Smooth muscle cell (in vitro differentiated cells): ENCODE data around the gene PRR35. TPM values are rescaled to one million over a fixed set of nuclear protein-coding genes. Genes with fewer than 3 reads are reported as not detected.

Experiments used
- DNase-seq: peaks from one replicate; lab custom pipeline; 2025; ENCODE audit not compliant: unreplicated experiment; lab: John Stamatoyannopoulos, UW
- H2AFZ ChIP-seq: fragments of 200-600 bp; sonication (generic); 2 replicates; pipeline ENCODE4 v1.6.0; 2016; ENCODE audit warnings: antibody characterized with exemption, low read depth, mild to moderate bottlenecking
- H3F3A ChIP-seq: fragments of 200-600 bp; sonication (generic); 2 replicates; pipeline ENCODE4 v1.6.0; 2017; ENCODE audit warnings: antibody characterized with exemption, low read depth
- H3K27ac ChIP-seq: fragments of 200-600 bp; sonication (generic); 2 replicates; pipeline ENCODE4 v1.5.1; 2016; ENCODE audit warnings: low read depth, mild to moderate bottlenecking
- H3K27me3 ChIP-seq: fragments of 200-600 bp; sonication (generic); 2 replicates; pipeline ENCODE4 v1.6.1; 2016; ENCODE audit warnings: low read depth, mild to moderate bottlenecking
- H3K36me3 ChIP-seq: fragments of 200-600 bp; sonication (generic); 2 replicates; pipeline ENCODE4 v1.5.1; 2016; ENCODE audit warnings: low read depth
- H3K4me1 ChIP-seq: fragments of 200-600 bp; sonication (generic); 2 replicates; pipeline ENCODE4 v1.5.1; 2016; ENCODE audit warnings: low read depth
- H3K4me2 ChIP-seq: fragments of 200-600 bp; sonication (generic); 2 replicates; pipeline ENCODE4 v1.6.0; 2016; ENCODE audit warnings: mild to moderate bottlenecking
- H3K4me3 ChIP-seq: fragments of 200-600 bp; sonication (generic); 2 replicates; pipeline ENCODE4 v1.5.1; 2016; ENCODE audit warnings: mild to moderate bottlenecking
- H3K79me2 ChIP-seq: fragments of 200-600 bp; sonication (generic); 2 replicates; pipeline ENCODE4 v1.6.0; 2016; ENCODE audit warnings: low read depth, mild to moderate bottlenecking
- H3K9ac ChIP-seq: fragments of 200-600 bp; sonication (generic); 2 replicates; pipeline ENCODE4 v1.6.0; 2016; ENCODE audit warnings: low read depth
- H3K9me3 ChIP-seq: fragments of 200-600 bp; sonication (generic); replicated peaks from 2 replicates; pipeline ENCODE4 v1.5.1; 2016; ENCODE audit warnings: low read depth
- H4K20me1 ChIP-seq: fragments of 200-600 bp; sonication (generic); 2 replicates; pipeline ENCODE4 v1.6.0; 2016; ENCODE audit warnings: low read depth
- WGBS: methylation state at CpG from one replicate; pipeline ENCODE4 v1.1.7; 2016; ENCODE audit warnings: low lambda C conversion rate; 5-methylcytosine and 5-hydroxymethylcytosine counted together
- polyA plus RNA-seq: library from polyadenylated mRNA; unstranded; fragments of >200 nt; fragmentation: Nextera tagmentation; extraction: Ambion mirVana; gene quantifications from 2 replicates; pipeline ENCODE4 v1.2.1, GENCODE V29; 2016
- total RNA-seq: library from RNA; depleted of rRNA; stranded (reverse); fragments of >200 nt; gene quantifications from 2 replicates; pipeline ENCODE4 v1.2.3, GENCODE V29; 2014
- TF ChIP-seq, protein P1 (sequence below): fragments of 200-600 bp; sonication (generic); IDR thresholded peaks from 2 replicates; pipeline ENCODE4 v1.5.1; 2017; ENCODE audit warnings: borderline replicate concordance, mild to moderate bottlenecking, antibody characterized with exemption; ENCODE audit not compliant: insufficient read depth, poor library complexity, severe bottlenecking

Gene PRR35
- total and polyA plus RNA-seq, 2 experiments from 2014 or later = not detected

- Histone ChIP-seq H3F3A (no peaks in the 10 kb centered on the region), H3K27me3 (no peaks in the 10 kb centered on the region), H3K9ac (no peak overlapping the region), H3K36me3 (no peaks in the 10 kb centered on the region), H3K27ac (peak overlapping the region; percentile 52), H4K20me1 (peaks cover 16% of the 10 kb centered on the region), H3K9me3 (no peaks in the 10 kb centered on the region), H3K4me3 (peak overlapping the region; percentile 97), H3K4me1 (peaks cover 19% of the 10 kb centered on the region), H3K79me2 (peaks cover 13% of the 10 kb centered on the region), H2AFZ (peak overlapping the region; percentile 85), H3K4me2 (peak overlapping the region; percentile 97)
- whole genome bisulfite sequencing = 78% methylated on average over 8 of the region's 11 CpGs
- TF ChIP-seq, protein P1, sequence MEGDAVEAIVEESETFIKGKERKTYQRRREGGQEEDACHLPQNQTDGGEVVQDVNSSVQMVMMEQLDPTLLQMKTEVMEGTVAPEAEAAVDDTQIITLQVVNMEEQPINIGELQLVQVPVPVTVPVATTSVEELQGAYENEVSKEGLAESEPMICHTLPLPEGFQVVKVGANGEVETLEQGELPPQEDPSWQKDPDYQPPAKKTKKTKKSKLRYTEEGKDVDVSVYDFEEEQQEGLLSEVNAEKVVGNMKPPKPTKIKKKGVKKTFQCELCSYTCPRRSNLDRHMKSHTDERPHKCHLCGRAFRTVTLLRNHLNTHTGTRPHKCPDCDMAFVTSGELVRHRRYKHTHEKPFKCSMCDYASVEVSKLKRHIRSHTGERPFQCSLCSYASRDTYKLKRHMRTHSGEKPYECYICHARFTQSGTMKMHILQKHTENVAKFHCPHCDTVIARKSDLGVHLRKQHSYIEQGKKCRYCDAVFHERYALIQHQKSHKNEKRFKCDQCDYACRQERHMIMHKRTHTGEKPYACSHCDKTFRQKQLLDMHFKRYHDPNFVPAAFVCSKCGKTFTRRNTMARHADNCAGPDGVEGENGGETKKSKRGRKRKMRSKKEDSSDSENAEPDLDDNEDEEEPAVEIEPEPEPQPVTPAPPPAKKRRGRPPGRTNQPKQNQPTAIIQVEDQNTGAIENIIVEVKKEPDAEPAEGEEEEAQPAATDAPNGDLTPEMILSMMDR = no peak
- no peak for DNase-seq
These were observed 8.4 kb downstream of the PRR35 start for GRCh38 chr16:568401-569258.

DNA sequence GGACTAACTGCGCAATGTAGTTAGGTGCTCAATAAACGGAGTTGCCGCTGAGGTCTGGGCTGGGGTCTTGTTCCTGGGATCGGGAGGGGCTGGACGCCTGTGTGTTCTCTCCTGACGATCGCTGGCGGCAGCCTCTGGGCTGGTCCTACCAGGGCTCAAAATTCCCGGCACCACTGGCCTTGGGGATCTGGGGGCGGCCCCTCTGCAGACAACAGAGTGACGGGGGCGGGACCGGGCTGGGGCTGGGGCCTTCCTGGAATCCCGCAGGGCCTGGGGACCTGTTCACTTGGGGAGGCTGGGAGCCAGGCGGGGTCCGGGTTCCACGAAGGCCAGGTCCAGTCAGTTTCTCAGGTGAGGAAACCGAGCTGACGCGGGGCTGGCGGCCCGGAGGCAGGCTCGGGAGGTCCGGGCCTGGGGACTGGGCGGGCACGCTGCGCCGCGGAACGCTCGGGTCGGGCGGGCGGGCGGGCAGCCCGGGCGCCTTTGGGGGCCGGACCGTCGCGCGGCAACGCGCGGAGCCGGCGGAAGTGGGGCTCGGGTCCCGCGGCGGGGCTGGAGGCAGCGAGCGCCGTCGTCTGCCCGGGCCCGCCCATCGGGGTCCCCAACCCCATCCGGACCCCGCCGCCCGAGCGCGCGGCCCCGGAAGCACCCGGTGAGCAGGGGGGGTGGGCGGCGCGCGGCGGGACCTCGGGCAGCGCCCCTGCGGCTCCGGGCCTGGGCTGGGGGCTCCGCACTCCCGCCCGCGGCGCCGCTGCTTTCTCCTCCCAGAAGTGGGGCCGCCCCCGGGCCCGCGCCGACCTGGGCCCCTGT is 9.5 kb downstream of the PRR35 start, which contains the start of gene PIGQ:
PIGQ (plus strand) TSS at position 524 of the 810 bp plus-strand sequence. CDS start 4,107 bp downstream, outside the sequence.
- Histone ChIP-seq H2AFZ (peak within 1 kb of the TSS; percentile 85), H3K4me3 (peak within 1 kb of the TSS; percentile 97), H3F3A (no peaks in the 10 kb centered on the region), H3K9ac (peak within 1 kb of the TSS; percentile 90), H3K4me2 (peak within 1 kb of the TSS; percentile 99), H3K27me3 (no peaks in the 10 kb centered on the region), H3K9me3 (no peaks in the 10 kb centered on the region), H3K27ac (peak within 1 kb of the TSS; percentile 52), H3K4me1 (peaks cover 19% of the 10 kb centered on the region), H4K20me1 (peaks cover 18% of the 10 kb centered on the region), H3K36me3 (no peaks in the 10 kb centered on the region), H3K79me2 (peaks cover 13% of the 10 kb centered on the region)
- WGBS = 6% methylated on average over 22 of the region's 87 CpGs
- TF ChIP-seq, protein P1 = no peak
- peak; percentile 47 for DNase-seq

- H3K27me3 ChIP-seq = no peaks in the 10 kb centered on the region
- H3F3A ChIP-seq = no peaks in the 10 kb centered on the region
- no peaks in the 10 kb centered on the region for H3K9me3 ChIP-seq
- peaks cover 5% of the 10 kb centered on the region for H3K4me1 ChIP-seq
- no peak overlapping the region for H3K4me3 ChIP-seq
- H2AFZ ChIP-seq = no peak overlapping the region
- H3K79me2 ChIP-seq = peaks cover 13% of the 10 kb centered on the region
- H3K27ac ChIP-seq = no peak overlapping the region
- DNase-seq = no peak
- no peak overlapping the region for H3K9ac ChIP-seq
- TF ChIP-seq, protein P1 = no peak
- WGBS = 95% methylated on average over 27 of the region's 27 CpGs
- H3K36me3 ChIP-seq = no peaks in the 10 kb centered on the region
- peaks cover 18% of the 10 kb centered on the region for H4K20me1 ChIP-seq
- H3K4me2 ChIP-seq = no peak overlapping the region
These were observed 12.9 kb downstream of the PRR35 start for GRCh38 chr16:572865-573650.
